CD14-positive monocyte (primary cell): ENCODE results near the gene SIDT2. TPM values are rescaled to one million over a fixed set of nuclear protein-coding genes. Genes with fewer than 3 reads are reported as not detected.
"Not testable (repeated sequence)": the region's sequence is repeated elsewhere in the genome, so short reads cannot be mapped to it uniquely, and the experiment has no call there.

Experiments
- DNase-seq, 3 donors: peaks; one replicate each; pipeline ENCODE4 v3.0.0-alpha.2; 2011 to 2022
- H2AFZ ChIP-seq: 2 replicates; pipeline ENCODE4 v1.6.0; 2012; ENCODE audit warnings: mild to moderate bottlenecking, low read depth, low read length, inconsistent platforms; ENCODE audit not compliant: insufficient read depth, poor library complexity, severe bottlenecking
- H3K27ac ChIP-seq, 2 donors: 1 replicate in 1 of 2; 2 replicates in 1 of 2; pipeline ENCODE4 v1.5.1; 2012 to 2013; ENCODE audit warnings: low read length in 2 of 2, control low read depth in 1 of 2, inconsistent platforms in 1 of 2, low read depth in 1 of 2, mild to moderate bottlenecking in 1 of 2
- H3K27me3 ChIP-seq, 2 donors: one replicate each; pipeline versions ENCODE4 v1.6.0 to v1.6.1; 2011 to 2013; ENCODE audit warnings: low read length in 2 of 2; ENCODE audit not compliant: control insufficient read depth in 2 of 2, insufficient read depth in 2 of 2
- H3K36me3 ChIP-seq, 2 donors: replicated peaks in 1 of 2; 1 replicate in 1 of 2; 2 replicates in 1 of 2; pipeline versions ENCODE4 v1.5.1 to v1.6.1; 2012 to 2013; ENCODE audit warnings: low read length in 2 of 2, control low read depth in 1 of 2, inconsistent platforms in 1 of 2, mild to moderate bottlenecking in 1 of 2; ENCODE audit not compliant: insufficient read depth in 2 of 2, control insufficient read depth in 1 of 2
- H3K4me1 ChIP-seq, 2 donors: 1 replicate in 1 of 2; 2 replicates in 1 of 2; pipeline versions ENCODE4 v1.5.1 to v1.6.1; 2012 to 2013; ENCODE audit warnings: low read length in 2 of 2, control low read depth in 1 of 2, inconsistent platforms in 1 of 2, mild to moderate bottlenecking in 1 of 2, moderate library complexity in 1 of 2; ENCODE audit not compliant: insufficient read depth in 2 of 2, control insufficient read depth in 1 of 2
- H3K4me2 ChIP-seq: replicated peaks from 2 replicates; pipeline ENCODE3; 2012; ENCODE audit warnings: low read length, moderate library complexity, mild to moderate bottlenecking; ENCODE audit not compliant: poor library complexity, severe bottlenecking; ENCODE audit errors: extremely low read depth
- H3K4me3 ChIP-seq, 3 experiments: fragments of 200-600 bp in 1 of 3; sonication (generic) in 1 of 3; replicated peaks in 1 of 3; 1 replicate in 2 of 3; 2 replicates in 1 of 3; pipeline ENCODE4 v1.5.1; 2011 to 2013; ENCODE audit warnings: low read length in 3 of 3, mild to moderate bottlenecking in 3 of 3, control low read depth in 2 of 3, low read depth in 2 of 3, inconsistent platforms in 1 of 3, moderate library complexity in 1 of 3
- H3K79me2 ChIP-seq: 2 replicates; pipeline ENCODE4 v1.6.0; 2012; ENCODE audit warnings: mild to moderate bottlenecking, control low read depth, inconsistent platforms, low read length, moderate library complexity; ENCODE audit not compliant: insufficient read depth
- H3K9ac ChIP-seq: 2 replicates; pipeline ENCODE4 v1.6.0; 2017; ENCODE audit warnings: low read length, mild to moderate bottlenecking; ENCODE audit not compliant: insufficient read depth, poor library complexity, severe bottlenecking
- H3K9me3 ChIP-seq, 2 donors: replicated peaks in 1 of 2; 1 replicate in 1 of 2; 2 replicates in 1 of 2; pipeline versions ENCODE4 v1.5.1 to v1.6.1; 2012 to 2013; ENCODE audit warnings: low read length in 2 of 2, control low read depth in 1 of 2; ENCODE audit not compliant: control insufficient read depth in 1 of 2, insufficient read depth in 1 of 2
- H4K20me1 ChIP-seq: 2 replicates; pipeline ENCODE4 v1.6.0; 2012; ENCODE audit warnings: mild to moderate bottlenecking, low read length, control low read depth, moderate library complexity; ENCODE audit not compliant: insufficient read depth
- H3K27ac Mint-ChIP-seq, 7 donors: one replicate each; pipeline ENCODE4 v1.8.0; 2020; ENCODE audit warnings: mild to moderate bottlenecking in 7 of 7, mixed read lengths in 7 of 7, moderate library complexity in 6 of 7, inconsistent platforms in 2 of 7
- H3K27me3 Mint-ChIP-seq, 3 donors: one replicate each; pipeline ENCODE4 v1.8.0; 2021 to 2022; ENCODE audit warnings: low read depth in 3 of 3, mild to moderate bottlenecking in 3 of 3, mixed read lengths in 3 of 3, moderate library complexity in 3 of 3, inconsistent platforms in 1 of 3
- H3K36me3 Mint-ChIP-seq, 2 donors: one replicate each; pipeline ENCODE4 v1.8.0; 2020; ENCODE audit warnings: mixed read lengths in 2 of 2, inconsistent platforms in 1 of 2, mild to moderate bottlenecking in 1 of 2
- H3K4me1 Mint-ChIP-seq: one replicate; pipeline ENCODE4 v1.8.0; 2020; ENCODE audit warnings: mild to moderate bottlenecking, mixed read lengths
- H3K4me3 Mint-ChIP-seq, 2 donors: one replicate each; pipeline ENCODE4 v1.8.0; 2020; ENCODE audit warnings: mild to moderate bottlenecking in 2 of 2, mixed read lengths in 2 of 2, moderate library complexity in 1 of 2
- H3K9me3 Mint-ChIP-seq, 7 donors: one replicate each; pipeline ENCODE4 v1.8.0; 2020 to 2022; ENCODE audit warnings: mixed read lengths in 7 of 7, mild to moderate bottlenecking in 6 of 7, moderate library complexity in 6 of 7, inconsistent platforms in 2 of 7
- CTCF ChIP-seq: fragments of 200-600 bp; IDR thresholded peaks from one replicate; pipeline ENCODE4 v1.8.0; 2022; ENCODE audit warnings: antibody characterized with exemption, mild to moderate bottlenecking
- WGBS: methylation state at CpG from one replicate; pipeline ENCODE4 v1.1.5; 2013; ENCODE audit warnings: missing lambda C conversion rate; ENCODE audit not compliant: insufficient coverage; 5-methylcytosine and 5-hydroxymethylcytosine counted together
- intact Hi-C, 2 donors: fragments of 100-400 bp; cut with micrococcal nuclease; formaldehyde crosslinking; loops; one replicate each; pipeline versions ENCODE4 v1.15.0 to v1.15.1; 2023
- polyA plus RNA-seq, 3 donors: library from polyadenylated mRNA; depleted of rRNA in 1 of 3; unstranded in 2 of 3; stranded (reverse) in 1 of 3; fragments of 300-500 nt in 2 of 3; fragments of >200 nt in 1 of 3; fragmentation: Illumina TruSeq in 2 of 3; gene quantifications; 1 replicate in 2 of 3; 2 replicates in 1 of 3; pipeline ENCODE4 v1.2.3, GENCODE V29; 2012 to 2021

Gene SIDT2
- polyA plus RNA-seq, 3 donors = 21.8 to 177 (median 41.8) TPM

GRCh38 chr11:117130879-117131278 is 47.7 kb upstream of the SIDT2 start:
- no CpG with 5 or more reads among the region's 7 CpGs for whole genome bisulfite sequencing
- no peaks in the 10 kb centered on the region for H3K4me1 ChIP-seq
- no peak overlapping the region for H3K4me2 ChIP-seq
- Mint-ChIP-seq H3K27me3 (peaks cover 1 to 10% (median 5%) of the 10 kb centered on the region in 3 donors), H3K27ac (no peak overlapping the region), H3K36me3 (no peaks in the 10 kb centered on the region), H3K4me1 (no peaks in the 10 kb centered on the region), H3K4me3 (no peak overlapping the region), H3K9me3 (peaks cover 0 to 2% (median 0%) of the 10 kb centered on the region in 7 donors)
- no peak overlapping the region for H2AFZ ChIP-seq
- H3K27ac ChIP-seq = no peak overlapping the region
- TF ChIP-seq CTCF = no peak
- no peak overlapping the region for H3K4me3 ChIP-seq
- H3K27me3 ChIP-seq = no peaks in the 10 kb centered on the region
- H3K79me2 ChIP-seq = no peaks in the 10 kb centered on the region
- no peak overlapping the region for H3K9ac ChIP-seq
- DNase-seq = no peak
- no peaks in the 10 kb centered on the region for H3K36me3 ChIP-seq
- H3K9me3 ChIP-seq = no peaks in the 10 kb centered on the region
- intact Hi-C loops = loop anchor here in 1 of 2 donors (5.0 kb wide), 1 partner anchor 76 kb away; no protein-coding TSS in a partner anchor
- no peaks in the 10 kb centered on the region for H4K20me1 ChIP-seq

- Histone ChIP-seq H4K20me1 (no peaks in the 10 kb centered on the region), H3K9ac (no peak overlapping the region), H3K4me3 (no peak overlapping the region), H3K9me3 (no peaks in the 10 kb centered on the region), H3K79me2 (no peaks in the 10 kb centered on the region), H3K4me2 (no peak overlapping the region), H3K27ac (no peak overlapping the region), H3K36me3 (no peaks in the 10 kb centered on the region), H3K4me1 (no peaks in the 10 kb centered on the region), H2AFZ (no peak overlapping the region), H3K27me3 (no peaks in the 10 kb centered on the region)
- H3K9me3 Mint-ChIP-seq = peaks cover 0 to 2% (median 0%) of the 10 kb centered on the region in 7 donors
- DNase-seq = no peak
- H3K36me3 Mint-ChIP-seq = no peaks in the 10 kb centered on the region
- H3K4me1 Mint-ChIP-seq = peaks cover 3% of the 10 kb centered on the region
- peaks cover 1 to 12% (median 3%) of the 10 kb centered on the region in 3 donors for H3K27me3 Mint-ChIP-seq
- H3K27ac Mint-ChIP-seq = no peak overlapping the region
- intact Hi-C loops = loop anchor here in 1 of 2 donors (5.0 kb wide), 1 partner anchor 73 kb away; no protein-coding TSS in a partner anchor
- no CpG with 5 or more reads among the region's 3 CpGs for WGBS
- no peak for TF ChIP-seq CTCF
- no peak overlapping the region for H3K4me3 Mint-ChIP-seq
These were observed 44.1 kb upstream of the SIDT2 start for GRCh38 chr11:117134431-117134830.

- H3K9me3 ChIP-seq, H3K4me3 ChIP-seq, H3K4me3 Mint-ChIP-seq, H3K27me3 ChIP-seq, H3K27ac ChIP-seq, H3K36me3 Mint-ChIP-seq, H2AFZ ChIP-seq, H3K79me2 ChIP-seq, H3K4me2 ChIP-seq, H4K20me1 ChIP-seq, H3K27ac Mint-ChIP-seq, H3K36me3 ChIP-seq, DNase-seq, H3K4me1 ChIP-seq, H3K4me1 Mint-ChIP-seq, H3K9me3 Mint-ChIP-seq, H3K9ac ChIP-seq: not testable (repeated sequence)
- intact Hi-C loops = loop anchor here in 1 of 2 donors (5.0 kb wide), 1 partner anchor 72 kb away; no protein-coding TSS in a partner anchor
- H3K27me3 Mint-ChIP-seq = peaks cover 3 to 11% (median 3%) of the 10 kb centered on the region in 3 donors
- no CpG with 5 or more reads among the region's 4 CpGs for WGBS
These were observed 43.6 kb upstream of the SIDT2 start for GRCh38 chr11:117134979-117135378.
